Measurements from ENCODE around the gene ASIP.

DNA sequence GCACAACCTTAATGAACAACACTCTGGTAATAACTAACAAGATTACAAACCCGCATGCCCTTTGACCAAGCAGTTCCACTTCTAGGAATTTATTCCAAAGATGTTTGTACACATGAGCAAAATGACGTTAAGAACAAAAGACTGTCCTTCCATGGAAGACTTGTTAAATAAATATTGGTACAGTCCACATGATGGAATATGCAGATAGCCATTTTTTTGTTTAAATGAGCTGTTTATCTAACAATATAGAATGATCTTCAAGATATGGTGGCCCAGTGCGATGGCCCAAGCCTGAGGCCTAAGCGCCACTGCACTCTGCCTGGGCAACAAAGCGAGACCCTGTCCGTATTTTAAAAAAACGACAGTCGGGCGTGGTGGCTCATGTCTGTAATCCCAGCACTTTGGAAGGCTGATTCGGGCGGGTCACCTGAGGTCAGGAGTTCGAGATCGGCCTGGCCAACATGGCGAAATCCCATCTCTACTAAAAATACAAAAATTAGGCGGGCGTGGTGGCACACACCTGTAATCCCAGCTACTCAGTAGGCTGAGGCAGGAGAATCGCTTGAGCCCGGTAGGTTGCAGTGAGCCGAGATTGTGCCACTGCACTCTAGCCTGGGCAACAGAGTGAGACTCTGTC lies 69.4 kb downstream of the ASIP start:
- TF ChIP-seq, protein P1, sequence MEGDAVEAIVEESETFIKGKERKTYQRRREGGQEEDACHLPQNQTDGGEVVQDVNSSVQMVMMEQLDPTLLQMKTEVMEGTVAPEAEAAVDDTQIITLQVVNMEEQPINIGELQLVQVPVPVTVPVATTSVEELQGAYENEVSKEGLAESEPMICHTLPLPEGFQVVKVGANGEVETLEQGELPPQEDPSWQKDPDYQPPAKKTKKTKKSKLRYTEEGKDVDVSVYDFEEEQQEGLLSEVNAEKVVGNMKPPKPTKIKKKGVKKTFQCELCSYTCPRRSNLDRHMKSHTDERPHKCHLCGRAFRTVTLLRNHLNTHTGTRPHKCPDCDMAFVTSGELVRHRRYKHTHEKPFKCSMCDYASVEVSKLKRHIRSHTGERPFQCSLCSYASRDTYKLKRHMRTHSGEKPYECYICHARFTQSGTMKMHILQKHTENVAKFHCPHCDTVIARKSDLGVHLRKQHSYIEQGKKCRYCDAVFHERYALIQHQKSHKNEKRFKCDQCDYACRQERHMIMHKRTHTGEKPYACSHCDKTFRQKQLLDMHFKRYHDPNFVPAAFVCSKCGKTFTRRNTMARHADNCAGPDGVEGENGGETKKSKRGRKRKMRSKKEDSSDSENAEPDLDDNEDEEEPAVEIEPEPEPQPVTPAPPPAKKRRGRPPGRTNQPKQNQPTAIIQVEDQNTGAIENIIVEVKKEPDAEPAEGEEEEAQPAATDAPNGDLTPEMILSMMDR (IDR thresholded peaks at IDR 0.05; ENCODE audit: insufficient read depth, low read depth, low read length), result no peak
- no peak for TF ChIP-seq EZH2 (IDR thresholded peaks at IDR 0.05; ENCODE audit: insufficient read depth, low read length)
